ENCODE measurements around the gene ZMIZ1. TPM values are rescaled to one million over a fixed set of nuclear protein-coding genes. Genes with fewer than 3 reads are reported as not detected.
A peak's percentile ranks its signal among the peaks of the same experiment; 100 is the strongest.

ZMIZ1 gene
- total and polyA plus RNA-seq, 7 experiments from 2014 or later, result 1.8 to 57.2 (median 14.2) TPM

DNA sequence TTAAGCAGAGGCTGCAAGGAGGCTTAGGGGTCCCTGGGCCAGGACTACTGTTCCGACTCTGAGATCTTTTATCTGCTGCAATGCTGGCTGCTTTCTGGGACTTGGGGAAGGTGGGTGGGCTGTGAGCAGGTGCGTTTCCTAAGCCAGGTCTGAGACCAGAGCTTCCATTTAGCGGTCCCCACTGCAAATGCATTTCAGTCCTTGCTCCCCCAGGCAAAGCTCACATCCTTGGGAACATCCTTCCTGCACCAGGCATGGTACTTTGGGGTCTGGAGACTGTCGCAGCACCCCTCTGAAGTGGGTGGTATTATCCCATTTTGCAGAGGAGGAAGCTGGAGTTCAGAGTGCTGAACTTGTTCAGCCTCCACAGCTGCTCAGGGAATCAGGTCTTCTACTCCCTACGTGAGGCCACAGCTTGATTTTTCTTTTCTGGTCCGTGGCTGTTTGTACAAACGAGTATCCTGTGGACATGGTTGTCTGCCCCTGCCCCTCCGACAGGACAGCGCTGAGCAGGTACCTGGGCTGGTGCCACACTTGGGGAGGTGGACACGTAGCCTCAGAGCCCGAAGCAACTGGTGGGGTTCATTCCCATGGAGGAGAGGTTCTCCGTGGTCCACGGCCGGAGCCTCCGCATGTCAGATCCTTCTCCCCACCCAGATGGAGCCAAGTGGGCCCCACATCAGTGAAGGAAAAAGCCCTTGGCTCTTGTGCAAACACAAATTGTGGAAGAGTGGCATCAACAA, 20.0 kb downstream of the ZMIZ1 start:
- no peaks in the 10 kb centered on the region for H3K27me3 ChIP-seq (ENCODE audit: control insufficient read depth in 2 of 2, insufficient read depth in 2 of 2, low read length in 2 of 2)
- Mint-ChIP-seq H3K9me3 (no peaks in the 10 kb centered on the region), H3K4me1 (peaks cover 47 to 72% (median 57%) of the 10 kb centered on the region in 7 donors), H3K36me3 (no peaks in the 10 kb centered on the region), H3K4me3 (no peak overlapping the region), H3K27ac (no peak overlapping the region), H3K27me3 (no peaks in the 10 kb centered on the region)
- no peak overlapping the region for H3K4me3 ChIP-seq (ENCODE audit: low read length)
- peaks cover 0 to 13% of the 10 kb centered on the region in 2 donors for H3K4me1 ChIP-seq (ENCODE audit: control insufficient read depth in 2 of 2, insufficient read depth in 2 of 2, low read length in 2 of 2)
- H3K27ac ChIP-seq (ENCODE audit: low read depth, low read length), result no peak overlapping the region
- no peaks in the 10 kb centered on the region for H3K9me3 ChIP-seq (ENCODE audit: control insufficient read depth in 2 of 3, low read length in 3 of 3)
- intact Hi-C loops (cut with micrococcal nuclease), result no loop called here
- H3K36me3 ChIP-seq (ENCODE audit: control insufficient read depth in 2 of 3, insufficient read depth in 3 of 3, low read length in 3 of 3), result no peaks in the 10 kb centered on the region
- no peak for DNase-seq
- CTCF ChIA-PET, result no interaction called here
- POLR2A ChIA-PET, result no interaction called here
- ATAC-seq, result no peak

- no peaks in the 10 kb centered on the region for H3K27me3 Mint-ChIP-seq
- H3K4me1 ChIP-seq (ENCODE audit: control insufficient read depth in 2 of 2, insufficient read depth in 2 of 2, low read length in 2 of 2), result peaks cover 0 to 12% of the 10 kb centered on the region in 2 donors
Observed at GRCh38 chr10:79089632-79090031, 20.9 kb downstream of the ZMIZ1 start.

GRCh38 chr10:79090134-79090803, 21.5 kb downstream of the ZMIZ1 start:
- no peak overlapping the region for H3K4me3 ChIP-seq (ENCODE audit: low read length)
- H3K9me3 ChIP-seq (ENCODE audit: control insufficient read depth in 2 of 3, low read length in 3 of 3), result no peaks in the 10 kb centered on the region
- Mint-ChIP-seq H3K27ac (peak overlapping the region in 4 of 9 donors; percentile 41 to 81 (median 47)), H3K9me3 (no peaks in the 10 kb centered on the region), H3K27me3 (no peaks in the 10 kb centered on the region), H3K4me3 (no peak overlapping the region), H3K36me3 (no peaks in the 10 kb centered on the region), H3K4me1 (peaks cover 46 to 72% (median 54%) of the 10 kb centered on the region in 7 donors)
- peaks cover 0 to 12% of the 10 kb centered on the region in 2 donors for H3K4me1 ChIP-seq (ENCODE audit: control insufficient read depth in 2 of 2, insufficient read depth in 2 of 2, low read length in 2 of 2)
- H3K27ac ChIP-seq (ENCODE audit: low read depth, low read length), result no peak overlapping the region
- H3K36me3 ChIP-seq (ENCODE audit: control insufficient read depth in 2 of 3, insufficient read depth in 3 of 3, low read length in 3 of 3), result no peaks in the 10 kb centered on the region
- no peak for ATAC-seq
- ChIA-PET CTCF (no interaction called here), POLR2A (no interaction called here)
- DNase-seq, result no peak
- intact Hi-C loops (cut with micrococcal nuclease), result no loop called here
- no peaks in the 10 kb centered on the region for H3K27me3 ChIP-seq (ENCODE audit: control insufficient read depth in 2 of 2, insufficient read depth in 2 of 2, low read length in 2 of 2)

More at GRCh38 chr10:79089632-79090031, 20.9 kb downstream of the ZMIZ1 start:
- Histone ChIP-seq H3K9me3 (ENCODE audit: control insufficient read depth in 2 of 3, low read length in 3 of 3) (no peaks in the 10 kb centered on the region), H3K27me3 (ENCODE audit: control insufficient read depth in 2 of 2, insufficient read depth in 2 of 2, low read length in 2 of 2) (no peaks in the 10 kb centered on the region), H3K27ac (ENCODE audit: low read depth, low read length) (no peak overlapping the region), H3K4me3 (ENCODE audit: low read length) (no peak overlapping the region), H3K36me3 (ENCODE audit: control insufficient read depth in 2 of 3, insufficient read depth in 3 of 3, low read length in 3 of 3) (no peaks in the 10 kb centered on the region)
- H3K36me3 Mint-ChIP-seq, result no peaks in the 10 kb centered on the region
- ATAC-seq (no peak), DNase-seq (no peak)
- ChIA-PET POLR2A (no interaction called here), CTCF (no interaction called here)
- intact Hi-C loops (cut with micrococcal nuclease), result no loop called here
- H3K9me3 Mint-ChIP-seq, result no peaks in the 10 kb centered on the region
- H3K4me1 Mint-ChIP-seq, result peaks cover 43 to 70% (median 55%) of the 10 kb centered on the region in 7 donors
- H3K4me3 Mint-ChIP-seq, result no peak overlapping the region
- peak overlapping the region in 3 of 9 donors; percentile 12 to 81 (median 41) for H3K27ac Mint-ChIP-seq

- CTCF ChIA-PET, result no interaction called here
Observed at GRCh38 chr10:79092292-79092896, 23.6 kb downstream of the ZMIZ1 start.

DNA sequence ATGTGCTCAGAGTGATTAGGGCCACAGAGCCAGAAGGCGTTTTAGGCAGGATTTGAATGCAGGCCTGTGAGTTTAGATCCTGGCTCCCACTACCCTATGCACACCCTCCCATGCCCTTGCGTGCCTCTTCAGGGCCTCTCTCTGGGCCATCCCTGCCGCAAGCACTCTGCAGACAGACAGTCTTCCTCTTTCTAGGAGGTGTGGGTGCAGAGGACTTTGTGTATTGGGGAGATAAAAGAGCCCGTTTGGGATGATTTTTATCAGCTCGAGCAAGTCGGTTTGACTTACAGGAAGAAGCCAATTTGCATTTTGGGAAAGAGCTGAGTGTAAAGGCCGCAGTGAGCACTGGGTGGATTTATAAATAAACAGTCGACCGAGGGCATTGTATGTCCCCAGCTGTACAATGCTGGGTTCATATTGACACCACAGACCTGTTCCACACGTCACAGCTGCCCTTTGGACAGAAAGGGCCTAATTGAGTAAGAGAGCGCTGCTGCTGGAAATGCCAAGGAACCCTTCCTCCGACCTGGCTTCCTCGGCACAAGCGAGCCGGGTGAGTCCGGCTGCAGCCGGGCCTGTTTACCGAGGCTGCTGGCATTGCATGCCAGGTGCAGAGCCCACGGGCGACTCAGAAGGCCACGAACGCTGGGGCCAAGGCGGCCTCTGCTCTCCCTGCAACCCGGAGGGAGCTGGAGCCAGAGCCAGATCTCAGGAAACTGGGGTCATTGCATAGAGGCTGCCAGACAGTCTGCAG, 25.1 kb downstream of the ZMIZ1 start:
- Mint-ChIP-seq H3K9me3 (peaks cover 0 to 1% (median 0%) of the 10 kb centered on the region in 11 donors), H3K4me1 (peaks cover 41 to 69% (median 50%) of the 10 kb centered on the region in 7 donors), H3K4me3 (peak overlapping the region in 8 of 10 donors; percentile 12 to 55 (median 38)), H3K36me3 (no peaks in the 10 kb centered on the region), H3K27ac (peak overlapping the region in 7 of 9 donors; percentile 45 to 75 (median 66)), H3K27me3 (no peaks in the 10 kb centered on the region)
- Histone ChIP-seq H3K9me3 (ENCODE audit: control insufficient read depth in 2 of 3, low read length in 3 of 3) (no peaks in the 10 kb centered on the region), H3K27me3 (ENCODE audit: control insufficient read depth in 2 of 2, insufficient read depth in 2 of 2, low read length in 2 of 2) (no peaks in the 10 kb centered on the region), H3K4me1 (ENCODE audit: control insufficient read depth in 2 of 2, insufficient read depth in 2 of 2, low read length in 2 of 2) (peaks cover 0 to 12% of the 10 kb centered on the region in 2 donors), H3K36me3 (ENCODE audit: control insufficient read depth in 2 of 3, insufficient read depth in 3 of 3, low read length in 3 of 3) (no peaks in the 10 kb centered on the region), H3K27ac (ENCODE audit: low read depth, low read length) (no peak overlapping the region), H3K4me3 (ENCODE audit: low read length) (no peak overlapping the region)
- intact Hi-C loops (cut with micrococcal nuclease), result no loop called here
- ChIA-PET POLR2A (interaction anchor here (0.8 kb wide), 1 partner anchor 55 kb away, joined by 5 read pairs; no protein-coding TSS in a partner anchor), CTCF (interaction anchor here (0.5 kb wide), 1 partner anchor 224 kb away, joined by 5 read pairs; no protein-coding TSS in a partner anchor)
- no peak for DNase-seq
- ATAC-seq, result peak; percentile 58

More at GRCh38 chr10:79092292-79092896, 23.6 kb downstream of the ZMIZ1 start:
- Histone ChIP-seq H3K4me3 (ENCODE audit: low read length) (no peak overlapping the region), H3K4me1 (ENCODE audit: control insufficient read depth in 2 of 2, insufficient read depth in 2 of 2, low read length in 2 of 2) (peaks cover 0 to 12% of the 10 kb centered on the region in 2 donors), H3K9me3 (ENCODE audit: control insufficient read depth in 2 of 3, low read length in 3 of 3) (no peaks in the 10 kb centered on the region), H3K27me3 (ENCODE audit: control insufficient read depth in 2 of 2, insufficient read depth in 2 of 2, low read length in 2 of 2) (no peaks in the 10 kb centered on the region), H3K27ac (ENCODE audit: low read depth, low read length) (no peak overlapping the region), H3K36me3 (ENCODE audit: control insufficient read depth in 2 of 3, insufficient read depth in 3 of 3, low read length in 3 of 3) (no peaks in the 10 kb centered on the region)
- no peaks in the 10 kb centered on the region for H3K27me3 Mint-ChIP-seq
- peaks cover 0 to 1% (median 0%) of the 10 kb centered on the region in 11 donors for H3K9me3 Mint-ChIP-seq
- no peaks in the 10 kb centered on the region for H3K36me3 Mint-ChIP-seq
- POLR2A ChIA-PET, result no interaction called here
- intact Hi-C loops (cut with micrococcal nuclease), result no loop called here
- peak overlapping the region in 4 of 9 donors; percentile 26 to 55 (median 48) for H3K27ac Mint-ChIP-seq
- peak overlapping the region in 5 of 10 donors; percentile 15 to 63 (median 36) for H3K4me3 Mint-ChIP-seq
- DNase-seq (no peak), ATAC-seq (peak; percentile 25)
- peaks cover 41 to 68% (median 49%) of the 10 kb centered on the region in 7 donors for H3K4me1 Mint-ChIP-seq
